ENCODE data around the gene LRRC4C.

Gene LRRC4C

GRCh38 chr11:40166892-40167291 is 1292.6 kb downstream of the LRRC4C start:
- TF ChIP-seq CTCF (conservative IDR thresholded peaks at IDR 0.05), result no peak
- no peak overlapping the region for H3K27ac ChIP-seq

DNA sequence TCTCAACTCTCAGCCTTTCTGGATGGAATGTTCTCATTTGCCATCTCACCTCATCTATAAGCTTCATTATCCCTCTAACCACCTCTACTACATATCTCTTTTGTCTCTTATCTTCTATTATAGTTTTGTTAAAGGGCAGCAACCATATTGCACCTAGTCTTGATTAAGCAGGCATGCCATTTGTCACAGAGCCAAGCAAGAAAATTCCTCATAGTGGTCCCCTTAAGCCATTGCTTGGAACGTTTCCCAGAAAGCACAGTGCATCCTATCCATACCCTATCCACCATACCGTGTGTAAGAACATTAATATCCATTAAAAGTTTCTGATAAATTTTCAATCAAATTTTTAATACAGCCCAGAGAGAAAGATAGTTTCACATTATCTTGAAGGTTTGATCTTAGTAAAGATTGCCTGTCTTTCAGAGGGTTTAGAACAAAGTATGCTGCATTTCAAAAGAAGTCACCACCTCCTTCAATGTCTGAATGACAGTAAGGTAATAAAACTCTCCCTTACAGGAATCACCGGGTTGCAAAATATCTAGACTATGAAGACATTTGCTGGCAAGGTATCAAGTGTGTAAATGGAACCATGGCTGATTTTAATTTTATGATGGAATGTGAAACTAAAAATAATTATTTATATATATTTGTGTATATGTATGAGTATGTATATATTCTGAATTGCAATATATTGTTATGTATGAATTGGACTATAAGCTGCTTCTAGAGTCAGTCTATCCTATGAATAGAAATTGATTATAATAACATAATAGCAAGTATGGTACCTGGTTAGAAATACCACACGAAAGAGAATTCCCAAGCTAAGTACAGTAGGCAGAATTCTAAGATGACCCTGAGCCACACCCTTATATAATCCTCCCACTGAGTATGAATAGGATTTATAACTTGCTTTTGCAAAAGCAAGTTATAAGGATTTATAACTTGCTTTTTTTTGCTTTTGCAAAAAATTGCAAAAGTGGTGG is 1296.3 kb downstream of the LRRC4C start:
- no peak for TF ChIP-seq CTCF (conservative IDR thresholded peaks at IDR 0.05)
- no peak overlapping the region for H3K27ac ChIP-seq

GRCh38 chr11:40161854-40162410 is 1297.5 kb downstream of the LRRC4C start:
- H3K27ac ChIP-seq, result no peak overlapping the region
- no peak for TF ChIP-seq CTCF (conservative IDR thresholded peaks at IDR 0.05)

DNA sequence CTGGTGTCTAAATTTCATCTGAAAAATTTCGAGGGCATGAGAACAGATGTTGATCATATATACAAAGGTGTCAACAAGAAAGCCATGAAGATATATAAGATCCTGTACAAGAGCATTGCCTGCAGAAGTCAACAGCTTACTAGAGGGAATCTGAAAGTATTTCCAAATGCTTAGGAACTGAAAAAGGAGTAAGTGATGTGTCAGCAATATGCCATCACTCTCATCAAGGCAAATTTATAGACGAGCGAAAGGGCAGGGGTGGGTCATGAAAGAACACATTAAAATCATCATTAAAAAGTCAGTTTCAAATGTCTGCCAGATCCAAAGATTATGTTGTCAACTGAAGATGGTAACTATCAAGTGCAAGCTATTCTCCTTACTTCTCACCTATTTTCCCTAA is 1299.0 kb downstream of the LRRC4C start:
- no peak overlapping the region for H3K27ac ChIP-seq
- TF ChIP-seq CTCF (conservative IDR thresholded peaks at IDR 0.05), result no peak

DNA sequence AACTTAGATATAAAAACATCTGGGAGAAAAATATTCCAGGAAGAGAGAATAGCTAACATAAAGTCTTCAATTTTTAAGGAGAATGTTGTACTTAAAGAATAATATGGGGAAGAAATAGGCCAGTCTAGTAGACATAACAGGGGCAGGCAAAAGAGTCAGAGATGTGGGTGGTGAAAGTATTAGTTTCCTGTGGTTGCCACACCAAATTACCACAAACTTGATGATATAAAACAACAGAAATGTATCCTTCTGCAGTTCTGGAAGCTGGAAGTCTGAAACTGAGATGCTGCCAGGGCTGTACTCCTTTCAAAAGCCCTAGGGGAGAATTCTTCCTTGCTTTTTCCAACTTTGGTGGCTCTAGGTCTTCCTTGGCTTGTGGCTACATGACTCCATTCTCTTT is 1309.7 kb downstream of the LRRC4C start:
- TF ChIP-seq CTCF (conservative IDR thresholded peaks at IDR 0.05), result no peak
- no peak overlapping the region for H3K27ac ChIP-seq

DNA sequence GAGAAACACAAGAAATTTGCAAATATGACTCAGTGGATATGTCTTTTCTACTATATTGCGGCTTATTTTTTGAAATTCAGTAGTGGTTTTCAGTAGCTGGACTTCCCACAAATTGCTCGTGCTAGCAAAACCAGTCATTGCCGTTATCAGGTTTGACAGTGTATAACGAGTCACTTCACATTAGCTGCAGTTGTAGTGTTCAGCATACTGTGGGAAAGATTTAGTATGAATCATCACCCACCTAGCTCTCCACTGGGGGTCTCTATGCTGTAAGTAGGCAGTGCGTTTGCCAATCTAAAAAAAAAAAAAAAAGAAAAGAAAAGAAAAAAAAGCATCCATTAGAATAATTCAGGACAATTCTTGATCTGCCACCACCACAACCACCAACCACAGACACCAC is 1318.9 kb downstream of the LRRC4C start:
- TF ChIP-seq CTCF (conservative IDR thresholded peaks at IDR 0.05), result no peak
- H3K27ac ChIP-seq, result no peak overlapping the region

GRCh38 chr11:40139536-40139935 is 1319.9 kb downstream of the LRRC4C start:
- no peak for TF ChIP-seq CTCF (conservative IDR thresholded peaks at IDR 0.05)
- H3K27ac ChIP-seq, result no peak overlapping the region
